ENCODE results near the gene TMEM272.

TMEM272 gene

GRCh38 chr13:51820016-51820597 lies 24.9 kb downstream of the TMEM272 start:
- TF ChIP-seq, protein P1, sequence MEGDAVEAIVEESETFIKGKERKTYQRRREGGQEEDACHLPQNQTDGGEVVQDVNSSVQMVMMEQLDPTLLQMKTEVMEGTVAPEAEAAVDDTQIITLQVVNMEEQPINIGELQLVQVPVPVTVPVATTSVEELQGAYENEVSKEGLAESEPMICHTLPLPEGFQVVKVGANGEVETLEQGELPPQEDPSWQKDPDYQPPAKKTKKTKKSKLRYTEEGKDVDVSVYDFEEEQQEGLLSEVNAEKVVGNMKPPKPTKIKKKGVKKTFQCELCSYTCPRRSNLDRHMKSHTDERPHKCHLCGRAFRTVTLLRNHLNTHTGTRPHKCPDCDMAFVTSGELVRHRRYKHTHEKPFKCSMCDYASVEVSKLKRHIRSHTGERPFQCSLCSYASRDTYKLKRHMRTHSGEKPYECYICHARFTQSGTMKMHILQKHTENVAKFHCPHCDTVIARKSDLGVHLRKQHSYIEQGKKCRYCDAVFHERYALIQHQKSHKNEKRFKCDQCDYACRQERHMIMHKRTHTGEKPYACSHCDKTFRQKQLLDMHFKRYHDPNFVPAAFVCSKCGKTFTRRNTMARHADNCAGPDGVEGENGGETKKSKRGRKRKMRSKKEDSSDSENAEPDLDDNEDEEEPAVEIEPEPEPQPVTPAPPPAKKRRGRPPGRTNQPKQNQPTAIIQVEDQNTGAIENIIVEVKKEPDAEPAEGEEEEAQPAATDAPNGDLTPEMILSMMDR (conservative IDR thresholded peaks at IDR 0.05; ENCODE audit: low read depth, low read length) = no peak
- no peak overlapping the region for H3K4me3 ChIP-seq (ENCODE audit: low read length)
- no peak for DNase-seq (ENCODE audit: low read depth)

- DNase-seq (ENCODE audit: low read depth) = no peak
- TF ChIP-seq, protein P1 (conservative IDR thresholded peaks at IDR 0.05; ENCODE audit: low read depth, low read length) = no peak
- no peak overlapping the region for H3K4me3 ChIP-seq (ENCODE audit: low read length)
Observed at GRCh38 chr13:51819544-51819943, 25.4 kb downstream of the TMEM272 start.

DNA sequence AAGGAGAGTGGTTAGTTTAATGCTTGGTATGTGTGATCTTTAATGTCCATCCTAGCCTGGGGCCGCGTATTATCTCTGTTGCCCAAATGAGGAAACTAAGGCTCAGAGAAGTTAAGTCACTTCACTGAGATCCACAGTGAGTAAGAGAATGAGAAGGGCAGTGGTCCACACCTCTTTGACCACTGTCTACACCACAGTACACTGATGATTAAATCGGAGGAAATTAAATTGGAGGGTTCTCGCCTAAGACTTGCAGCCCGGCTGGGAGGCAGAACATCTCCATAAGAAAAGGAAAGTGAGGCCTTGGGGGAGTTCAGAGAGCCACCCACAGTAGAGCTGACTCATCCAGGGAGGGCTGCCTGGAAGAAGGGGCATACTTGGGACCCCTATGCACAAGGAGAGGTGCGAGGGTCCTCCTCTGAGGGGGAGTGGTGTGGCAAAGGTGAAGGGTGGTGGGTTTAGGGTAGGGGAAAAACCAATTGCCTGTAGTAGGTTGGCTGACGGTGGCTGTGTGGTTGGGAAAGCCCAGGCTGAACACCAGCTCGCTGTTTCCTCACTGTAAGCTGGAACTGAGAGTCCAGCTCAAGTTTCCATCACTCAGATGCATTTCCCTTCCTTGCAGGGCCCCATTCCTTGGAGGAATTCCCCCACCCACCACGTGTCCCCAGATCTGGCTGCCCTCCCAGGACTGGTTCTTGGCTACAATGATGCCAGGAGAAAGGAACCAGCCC lies 26.0 kb downstream of the TMEM272 start:
- no peak overlapping the region for H3K4me3 ChIP-seq (ENCODE audit: low read length)
- TF ChIP-seq, protein P1 (conservative IDR thresholded peaks at IDR 0.05; ENCODE audit: low read depth, low read length) = no peak
- DNase-seq (ENCODE audit: low read depth) = no peak

DNA sequence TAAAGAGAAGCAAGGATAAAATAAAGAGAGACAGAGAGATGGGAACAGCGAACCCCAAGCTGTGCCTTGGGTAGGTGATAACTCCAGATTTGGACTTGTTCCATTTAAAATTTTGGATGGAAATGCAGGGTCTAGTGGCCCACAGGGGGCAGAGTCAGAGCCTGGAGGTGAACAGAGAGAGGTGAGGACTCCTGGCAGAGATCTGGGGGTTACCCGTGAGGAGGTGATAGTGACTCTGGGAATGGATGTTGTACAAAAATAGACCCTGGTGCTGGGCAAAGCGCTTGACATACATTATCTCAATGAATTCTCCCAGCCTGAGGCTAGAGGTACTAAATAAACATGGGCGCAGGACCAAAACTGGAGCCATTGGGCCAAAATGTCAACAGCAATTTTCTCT lies 26.7 kb downstream of the TMEM272 start:
- no peak for DNase-seq (ENCODE audit: low read depth)
- TF ChIP-seq, protein P1 (conservative IDR thresholded peaks at IDR 0.05; ENCODE audit: low read depth, low read length) = no peak
- H3K4me3 ChIP-seq (ENCODE audit: low read length) = no peak overlapping the region

GRCh38 chr13:51817717-51818116 lies 27.3 kb downstream of the TMEM272 start:
- no peak overlapping the region for H3K4me3 ChIP-seq (ENCODE audit: low read length)
- TF ChIP-seq, protein P1 (conservative IDR thresholded peaks at IDR 0.05; ENCODE audit: low read depth, low read length) = no peak
- DNase-seq (ENCODE audit: low read depth) = no peak

- DNase-seq (ENCODE audit: low read depth) = no peak
- TF ChIP-seq, protein P1 (conservative IDR thresholded peaks at IDR 0.05; ENCODE audit: low read depth, low read length) = no peak
- H3K4me3 ChIP-seq (ENCODE audit: low read length) = no peak overlapping the region
Observed at GRCh38 chr13:51816604-51817249, 28.2 kb downstream of the TMEM272 start.

Data from retinal pigment epithelial cell (primary cell).